Testis (tissue), 3 donors: ENCODE measurements around the gene MAST4. TPM values are rescaled to one million over a fixed set of nuclear protein-coding genes. Genes with fewer than 3 reads are reported as not detected.

Experiments
- DNase-seq: peaks from one replicate; pipeline ENCODE4 v3.0.0-alpha.2; 2019
- H3K27ac ChIP-seq, 2 donors: fragments of 200-600 bp; sonication (generic); one replicate each; pipeline ENCODE4 v1.5.1; 2019
- H3K27me3 ChIP-seq: fragments of 200-600 bp; sonication (generic); one replicate; pipeline ENCODE4 v1.5.1; 2019
- H3K36me3 ChIP-seq: fragments of 200-600 bp; sonication (generic); one replicate; pipeline ENCODE4 v1.5.1; 2017; ENCODE audit warnings: low read depth; ENCODE audit errors: missing control alignments
- H3K4me1 ChIP-seq: fragments of 200-600 bp; sonication (generic); one replicate; pipeline ENCODE4 v1.5.1; 2019
- H3K4me3 ChIP-seq, 2 donors: fragments of 200-600 bp; sonication (generic); one replicate each; pipeline ENCODE4 v1.5.1; 2017 to 2019
- H3K9me3 ChIP-seq: fragments of 200-600 bp; sonication (generic); one replicate; pipeline ENCODE4 v1.5.1; 2017
- POLR2A ChIP-seq: fragments of 450-650 bp; IDR thresholded peaks from one replicate; pipeline ENCODE4 v1.6.1; 2017; ENCODE audit warnings: antibody characterized with exemption, mild to moderate bottlenecking, moderate library complexity
- whole genome bisulfite sequencing, 2 donors: methylation state at CpG; one replicate each; pipeline ENCODE4 v1.1.5; 2018; 5-methylcytosine and 5-hydroxymethylcytosine counted together
- intact Hi-C: fragments of 100-400 bp; cut with DNase I; formaldehyde crosslinking; loops from one replicate; pipeline ENCODE4 v1.15.1; 2023; ENCODE audit warnings: low total_unique reads
- polyA plus RNA-seq: library from polyadenylated mRNA; stranded (reverse); fragments of 350-450 nt; fragmentation: Illumina TruSeq; extraction: RNeasy Lipid Tissue Mini Kit (QIAGEN cat#74804); gene quantifications from one replicate; pipeline ENCODE4 v1.2.3, GENCODE V29; 2014; ENCODE audit warnings: low read depth, low replicate concordance; ENCODE audit not compliant: insufficient read depth
- total RNA-seq, 2 donors: library from RNA; depleted of rRNA; stranded (reverse); fragments of >200 nt; gene quantifications; one replicate each; pipeline ENCODE4 v1.2.3, GENCODE V29; 2016
- TF ChIP-seq, protein P1 (sequence below), 3 experiments: fragments of 450-650 bp in 2 of 3; fragments of 200-600 bp in 1 of 3; sonication (generic) in 1 of 3; IDR thresholded peaks; one replicate each; pipeline ENCODE4 v1.5.1; 2016 to 2019; ENCODE audit warnings: antibody characterized with exemption in 3 of 3, mild to moderate bottlenecking in 2 of 3, moderate library complexity in 1 of 3

The MAST4 gene
- total and polyA plus RNA-seq, 3 donors from 2014 or later, result 27.2 to 56.4 (median 51.4) TPM

DNA sequence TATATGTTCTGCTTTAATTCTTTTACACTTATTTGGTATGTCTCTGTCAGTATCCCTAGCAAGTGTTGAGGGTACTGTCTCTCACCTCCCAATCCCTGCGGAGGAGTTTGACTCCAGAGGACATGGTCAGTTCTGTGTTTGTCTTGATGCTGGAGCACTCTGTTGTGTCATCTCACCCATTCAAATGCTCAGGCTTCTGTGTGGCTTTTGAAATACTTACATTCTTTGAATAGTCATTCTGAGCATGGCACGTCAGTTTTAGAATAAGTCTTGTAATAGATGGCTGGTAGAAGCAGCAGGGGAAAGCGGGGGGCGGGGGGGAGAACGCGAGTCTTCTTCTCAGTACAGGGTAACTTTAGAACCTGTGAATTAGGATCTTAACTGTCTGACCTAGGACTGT, 12.3 kb downstream of the MAST4 start:
- Histone ChIP-seq H3K4me1 (no peaks in the 10 kb centered on the region), H3K27me3 (no peaks in the 10 kb centered on the region), H3K36me3 (no peaks in the 10 kb centered on the region), H3K4me3 (no peak overlapping the region), H3K27ac (no peak overlapping the region), H3K9me3 (no peaks in the 10 kb centered on the region)
- TF ChIP-seq, protein P1, sequence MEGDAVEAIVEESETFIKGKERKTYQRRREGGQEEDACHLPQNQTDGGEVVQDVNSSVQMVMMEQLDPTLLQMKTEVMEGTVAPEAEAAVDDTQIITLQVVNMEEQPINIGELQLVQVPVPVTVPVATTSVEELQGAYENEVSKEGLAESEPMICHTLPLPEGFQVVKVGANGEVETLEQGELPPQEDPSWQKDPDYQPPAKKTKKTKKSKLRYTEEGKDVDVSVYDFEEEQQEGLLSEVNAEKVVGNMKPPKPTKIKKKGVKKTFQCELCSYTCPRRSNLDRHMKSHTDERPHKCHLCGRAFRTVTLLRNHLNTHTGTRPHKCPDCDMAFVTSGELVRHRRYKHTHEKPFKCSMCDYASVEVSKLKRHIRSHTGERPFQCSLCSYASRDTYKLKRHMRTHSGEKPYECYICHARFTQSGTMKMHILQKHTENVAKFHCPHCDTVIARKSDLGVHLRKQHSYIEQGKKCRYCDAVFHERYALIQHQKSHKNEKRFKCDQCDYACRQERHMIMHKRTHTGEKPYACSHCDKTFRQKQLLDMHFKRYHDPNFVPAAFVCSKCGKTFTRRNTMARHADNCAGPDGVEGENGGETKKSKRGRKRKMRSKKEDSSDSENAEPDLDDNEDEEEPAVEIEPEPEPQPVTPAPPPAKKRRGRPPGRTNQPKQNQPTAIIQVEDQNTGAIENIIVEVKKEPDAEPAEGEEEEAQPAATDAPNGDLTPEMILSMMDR (IDR thresholded peaks at IDR 0.05), result no peak
- TF ChIP-seq POLR2A, result no peak
- intact Hi-C loops, result no loop called here
- DNase-seq, result no peak
- 94 to 95% methylated on average over 6 of the region's 6 CpGs for WGBS, 2 donors

DNA sequence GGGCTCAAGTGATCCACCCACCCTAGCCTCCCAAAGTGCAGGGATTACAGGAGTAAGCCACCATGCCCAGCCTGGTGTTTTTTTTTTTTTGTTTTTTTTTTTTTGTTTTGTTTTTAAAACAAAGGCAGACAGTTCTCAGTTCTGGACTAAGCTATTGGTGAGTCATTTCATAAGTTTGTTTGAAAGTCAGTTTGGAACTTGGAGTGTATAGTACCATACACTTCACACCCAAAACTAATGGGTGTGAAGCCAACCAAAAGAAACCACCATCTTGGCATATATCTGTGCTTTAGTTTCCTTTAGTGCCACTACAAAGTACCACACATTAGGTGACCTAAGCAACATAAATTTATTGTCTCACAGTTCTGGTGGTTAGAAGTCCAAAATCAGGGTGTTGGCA, 13.4 kb downstream of the MAST4 start:
- no peak overlapping the region for H3K27ac ChIP-seq
- DNase-seq, result no peak
- no peaks in the 10 kb centered on the region for H3K9me3 ChIP-seq
- TF ChIP-seq, protein P1 (IDR thresholded peaks at IDR 0.05), result no peak
- TF ChIP-seq POLR2A, result no peak
- H3K36me3 ChIP-seq, result no peaks in the 10 kb centered on the region
- H3K4me3 ChIP-seq, result no peak overlapping the region
- H3K27me3 ChIP-seq, result no peaks in the 10 kb centered on the region
- no peaks in the 10 kb centered on the region for H3K4me1 ChIP-seq
- intact Hi-C loops, result no loop called here

DNA sequence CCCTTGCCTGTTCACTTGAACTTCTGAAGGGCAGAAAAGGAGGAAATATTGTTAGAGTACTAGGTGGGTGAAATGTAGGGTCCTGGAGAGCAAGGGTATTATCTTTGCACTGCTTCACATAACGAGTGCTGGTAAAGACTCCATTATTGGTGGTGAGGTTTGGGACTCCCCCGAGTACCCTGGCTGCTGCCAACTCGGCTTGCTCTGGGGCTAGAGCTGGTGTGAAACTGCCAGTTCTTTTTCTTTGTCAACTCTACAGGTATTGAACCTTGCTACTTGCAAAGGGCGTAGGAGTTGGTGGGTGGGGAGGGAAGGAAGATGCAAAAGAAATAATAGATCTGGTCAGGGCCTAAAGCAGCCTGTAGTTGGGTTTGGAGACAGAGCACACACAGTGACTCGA, 16.0 kb downstream of the MAST4 start:
- Histone ChIP-seq H3K27ac (no peak overlapping the region), H3K27me3 (no peaks in the 10 kb centered on the region), H3K9me3 (no peaks in the 10 kb centered on the region), H3K4me3 (no peak overlapping the region), H3K4me1 (no peaks in the 10 kb centered on the region), H3K36me3 (no peaks in the 10 kb centered on the region)
- TF ChIP-seq, protein P1 (IDR thresholded peaks at IDR 0.05), result no peak
- TF ChIP-seq POLR2A, result no peak
- intact Hi-C loops, result no loop called here
- no peak for DNase-seq
- 83% methylated on average over 5 of the region's 5 CpGs for WGBS, 2 donors

DNA sequence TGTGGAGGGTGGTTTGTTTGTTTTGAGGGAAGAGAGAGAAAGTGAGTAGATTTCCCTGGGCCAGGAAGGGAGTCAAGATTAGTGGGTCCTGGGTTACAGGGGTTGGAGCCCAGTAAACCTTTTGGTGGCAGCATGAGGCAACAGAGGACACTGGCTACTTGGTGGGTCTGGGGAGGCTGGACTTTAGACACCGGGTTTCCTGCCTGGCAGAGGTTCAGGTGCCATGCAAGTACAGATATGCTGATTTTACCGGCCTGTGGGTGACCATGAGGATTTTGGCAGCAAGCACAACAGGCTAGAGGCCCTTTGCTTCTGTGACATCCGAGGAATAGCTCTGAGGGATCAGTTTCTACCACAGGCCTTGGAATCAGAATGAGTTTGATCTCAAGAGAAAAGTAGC, 18.9 kb downstream of the MAST4 start:
- TF ChIP-seq, protein P1 (IDR thresholded peaks at IDR 0.05), result no peak
- TF ChIP-seq POLR2A, result no peak
- DNase-seq, result no peak
- no peak overlapping the region for H3K27ac ChIP-seq
- no peaks in the 10 kb centered on the region for H3K27me3 ChIP-seq
- intact Hi-C loops, result no loop called here
- H3K9me3 ChIP-seq, result no peaks in the 10 kb centered on the region
- H3K36me3 ChIP-seq, result no peaks in the 10 kb centered on the region
- H3K4me1 ChIP-seq, result no peaks in the 10 kb centered on the region
- H3K4me3 ChIP-seq, result no peak overlapping the region
- 82 to 93% methylated on average over 3 of the region's 3 CpGs for WGBS, 2 donors

DNA sequence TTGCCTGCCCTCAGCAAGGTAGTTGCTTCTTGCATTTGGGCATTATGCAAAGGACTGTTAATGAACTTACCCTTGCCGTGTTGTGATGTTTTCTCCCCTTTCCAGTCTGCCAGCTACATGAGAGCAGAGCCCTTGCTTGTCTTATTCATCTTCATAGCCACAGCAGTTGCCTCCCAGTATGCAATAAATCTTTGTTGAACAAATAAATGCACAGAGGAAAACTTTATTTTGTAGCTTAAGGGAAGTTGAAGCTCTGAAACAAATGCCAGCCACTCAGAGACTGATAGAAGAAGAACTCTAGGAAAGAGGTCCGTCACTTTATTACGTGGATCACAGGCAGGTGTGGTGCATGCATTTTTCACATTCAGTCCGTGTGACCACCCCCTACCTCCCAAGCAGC, 19.7 kb downstream of the MAST4 start:
- intact Hi-C loops, result no loop called here
- 65 to 81% methylated on average over 4 of the region's 4 CpGs for WGBS, 2 donors
- TF ChIP-seq, protein P1 (IDR thresholded peaks at IDR 0.05), result no peak
- no peak for TF ChIP-seq POLR2A
- H3K4me1 ChIP-seq, result no peaks in the 10 kb centered on the region
- no peak overlapping the region for H3K4me3 ChIP-seq
- no peaks in the 10 kb centered on the region for H3K36me3 ChIP-seq
- H3K27ac ChIP-seq, result no peak overlapping the region
- DNase-seq, result no peak
- H3K9me3 ChIP-seq, result no peaks in the 10 kb centered on the region
- H3K27me3 ChIP-seq, result no peaks in the 10 kb centered on the region
